HCT116 (cell line): ENCODE measurements around the gene FAM234A. TPM values are rescaled to one million over a fixed set of nuclear protein-coding genes. Genes with fewer than 3 reads are reported as not detected.

Source experiments
- ATAC-seq: fragments of 200-7000 bp; cut with Tn5 transposase; 2 replicates; pipeline ENCODE4 v1.9.1; 2020; ENCODE audit warnings: mild to moderate bottlenecking, moderate library complexity
- BruUV-seq: library from RNA; stranded (reverse); fragments of 400-500 nt; replicated peaks from 2 replicates; lab custom pipeline; 2021; lab: Mats Ljungman, UMichigan
- CTCF ChIA-PET: fragments of 300-600 bp; sonication (Branson Sonifier 250); formaldehyde crosslinking; loops from one replicate; lab custom pipeline; 2021; ENCODE audit warnings: antibody characterized with exemption; lab: Charles Lee
- POLR2A ChIA-PET: fragments of 300-600, 350-600 bp; sonication (Branson Sonifier 250); formaldehyde crosslinking; loops from one replicate; lab custom pipeline; 2021; ENCODE audit warnings: antibody characterized with exemption; lab: Charles Lee
- RAD21 ChIA-PET, 2 experiments: fragments of 300-600 bp; sonication (Branson Sonifier 250); formaldehyde crosslinking; loops; one replicate each; lab custom pipeline; 2023; ENCODE audit warnings: low total read pairs in 2 of 2; ENCODE audit not compliant: uncharacterized antibody in 2 of 2, unreplicated experiment in 2 of 2, low non-redundant PET in 1 of 2; lab: Charles Lee
- DNase-seq: peaks from one replicate; pipeline ENCODE4 v3.0.0-alpha.2; 2010; ENCODE audit warnings: low read depth, low spot score
- H2AFZ ChIP-seq: fragments of 200-600 bp; shearing (Covaris generic), sonication (generic); 2 replicates; pipeline ENCODE4 v1.6.1; 2017; ENCODE audit warnings: low read depth, mixed run types, mixed read lengths, antibody characterized with exemption, low read length; ENCODE audit not compliant: poor library complexity, severe bottlenecking
- H3K27ac ChIP-seq: 2 replicates; pipeline ENCODE4 v1.5.1; 2012; ENCODE audit warnings: low read depth, low read length
- H3K27me3 ChIP-seq: fragments of 200-600 bp; sonication (generic); 2 replicates; pipeline ENCODE4 v1.6.1; 2016; ENCODE audit warnings: mixed run types, low read length, mixed read lengths; ENCODE audit not compliant: insufficient read depth
- H3K36me3 ChIP-seq, 2 experiments: fragments of 200-500 bp in 1 of 2; fragments of 200-600 bp in 1 of 2; sonication (Bioruptor generic) in 1 of 2; sonication (generic) in 1 of 2; 2 replicates each; pipeline versions ENCODE4 v1.5.1 to v1.6.1; 2014 to 2016; ENCODE audit warnings: low read length in 2 of 2, inconsistent platforms in 1 of 2, mixed read lengths in 1 of 2, mixed run types in 1 of 2; ENCODE audit not compliant: insufficient read depth in 2 of 2, control insufficient read depth in 1 of 2
- H3K4me1 ChIP-seq, 2 experiments: fragments of 200-600 bp in 1 of 2; sonication (generic) in 1 of 2; 2 replicates each; pipeline versions ENCODE4 v1.5.1 to v1.6.1; 2012 to 2017; ENCODE audit warnings: low read length in 2 of 2, inconsistent platforms in 1 of 2, mild to moderate bottlenecking in 1 of 2, mixed read lengths in 1 of 2, mixed run types in 1 of 2, moderate library complexity in 1 of 2; ENCODE audit not compliant: insufficient read depth in 2 of 2, control insufficient read depth in 1 of 2
- H3K4me2 ChIP-seq: fragments of 200-600 bp; sonication (generic); 2 replicates; pipeline ENCODE4 v1.6.1; 2017; ENCODE audit warnings: mixed run types, low read length, mixed read lengths
- H3K4me3 ChIP-seq, 2 experiments: fragments of 200-600 bp in 1 of 2; sonication (generic) in 1 of 2; replicated peaks in 1 of 2; 2 replicates each; pipeline ENCODE4 v1.5.1; 2011 to 2016; ENCODE audit warnings: low read length in 2 of 2, control low read depth in 1 of 2, low read depth in 1 of 2, mild to moderate bottlenecking in 1 of 2, mixed read lengths in 1 of 2, mixed run types in 1 of 2
- H3K79me2 ChIP-seq: fragments of 200-600 bp; sonication (generic); 2 replicates; pipeline ENCODE4 v1.6.1; 2017; ENCODE audit warnings: mild to moderate bottlenecking, mixed run types, low read length, moderate library complexity, mixed read lengths; ENCODE audit not compliant: insufficient read depth
- H3K9ac ChIP-seq: fragments of 200-600 bp; sonication (generic); 2 replicates; pipeline ENCODE4 v1.6.1; 2016; ENCODE audit warnings: low read length, mixed read lengths
- H3K9me2 ChIP-seq: fragments of 200-600 bp; sonication (generic), shearing (Covaris generic); 2 replicates; pipeline ENCODE4 v1.6.1; 2017; ENCODE audit warnings: mixed run types, mild to moderate bottlenecking, moderate library complexity; ENCODE audit not compliant: insufficient read depth
- H3K9me3 ChIP-seq, 2 experiments: fragments of 200-500 bp in 1 of 2; fragments of 200-600 bp in 1 of 2; sonication (Bioruptor generic) in 1 of 2; sonication (generic) in 1 of 2; 2 replicates each; pipeline ENCODE4 v1.6.1; 2014 to 2017; ENCODE audit warnings: low read length in 2 of 2, mixed read lengths in 2 of 2, inconsistent platforms in 1 of 2, low read depth in 1 of 2, mild to moderate bottlenecking in 1 of 2, mixed run types in 1 of 2, moderate library complexity in 1 of 2; ENCODE audit not compliant: control insufficient read depth in 1 of 2, insufficient read depth in 1 of 2
- H4K20me1 ChIP-seq: fragments of 200-600 bp; sonication (generic), shearing (Covaris generic); 2 replicates; pipeline ENCODE4 v1.6.1; 2017; ENCODE audit warnings: mixed run types, mild to moderate bottlenecking, moderate library complexity; ENCODE audit not compliant: insufficient read depth
- CBX3 ChIP-seq: IDR thresholded peaks from 2 replicates; pipeline ENCODE4 v1.6.1; 2012; ENCODE audit warnings: low read depth
- CTCF ChIP-seq, 3 experiments: fragments of 200-600 bp in 1 of 3; sonication (generic) in 1 of 3; IDR thresholded peaks in 2 of 3; conservative IDR thresholded peaks in 1 of 3; 2 replicates each; pipeline ENCODE4 v1.5.1; 2012 to 2017; ENCODE audit warnings: low read depth in 2 of 3, low read length in 2 of 3, antibody characterized with exemption in 1 of 3, borderline replicate concordance in 1 of 3, control low read depth in 1 of 3, mild to moderate bottlenecking in 1 of 3, mixed read lengths in 1 of 3, mixed run types in 1 of 3, moderate library complexity in 1 of 3; ENCODE audit not compliant: insufficient read depth in 1 of 3
- EGR1 ChIP-seq: IDR thresholded peaks from 2 replicates; pipeline ENCODE4 v1.6.1; 2012; ENCODE audit warnings: low read depth
- ELF1 ChIP-seq: IDR thresholded peaks from 2 replicates; pipeline ENCODE4 v1.6.1; 2012; ENCODE audit warnings: low read depth, borderline replicate concordance
- EZH2 ChIP-seq: fragments of 200-600 bp; sonication (generic); IDR thresholded peaks from 2 replicates; pipeline ENCODE4 v1.6.1; 2017; ENCODE audit warnings: antibody characterized with exemption, mixed run types
- EZH2phosphoT487 ChIP-seq: fragments of 200-600 bp; IDR thresholded peaks from 2 replicates; pipeline ENCODE4 v1.6.1; 2018; ENCODE audit warnings: antibody characterized with exemption, borderline replicate concordance
- FOSL1 ChIP-seq: IDR thresholded peaks from 2 replicates; pipeline ENCODE4 v1.6.1; 2012; ENCODE audit warnings: low read depth
- JUND ChIP-seq: IDR thresholded peaks from 2 replicates; pipeline ENCODE4 v1.6.1; 2012
- POLR2A ChIP-seq: IDR thresholded peaks from 2 replicates; pipeline ENCODE4 v1.7.0; 2011; ENCODE audit warnings: borderline replicate concordance; ENCODE audit not compliant: insufficient read depth, insufficient read length; ENCODE audit errors: extremely low read depth
- POLR2AphosphoS5 ChIP-seq: IDR thresholded peaks from 2 replicates; pipeline ENCODE4 v1.6.1; 2011; ENCODE audit warnings: mild to moderate bottlenecking, low read depth, low read length, moderate library complexity
- RAD21 ChIP-seq: IDR thresholded peaks from 2 replicates; pipeline ENCODE4 v1.6.1; 2012; ENCODE audit warnings: low read depth, mild to moderate bottlenecking
- REST ChIP-seq: IDR thresholded peaks from 2 replicates; pipeline ENCODE4 v1.6.1; 2012; ENCODE audit warnings: low read depth
- SRF ChIP-seq: IDR thresholded peaks from 2 replicates; pipeline ENCODE4 v1.6.1; 2012; ENCODE audit warnings: low read depth
- TCF7L2 ChIP-seq: IDR thresholded peaks from 2 replicates; pipeline ENCODE4 v1.7.0; 2011; ENCODE audit warnings: borderline replicate concordance, inconsistent platforms; ENCODE audit not compliant: insufficient read depth, insufficient read length; ENCODE audit errors: extremely low read depth
- YY1 ChIP-seq: IDR thresholded peaks from 2 replicates; pipeline ENCODE4 v1.6.1; 2011; ENCODE audit warnings: low read length, low read depth, moderate library complexity, mild to moderate bottlenecking; ENCODE audit not compliant: insufficient replicate concordance; ENCODE audit errors: extremely low read depth
- ZBTB33 ChIP-seq: IDR thresholded peaks from 2 replicates; pipeline ENCODE4 v1.6.1; 2011; ENCODE audit warnings: mild to moderate bottlenecking, low read length, moderate library complexity; ENCODE audit not compliant: insufficient replicate concordance; ENCODE audit errors: extremely low read depth
- ZFX ChIP-seq: fragments of 450-650 bp; IDR thresholded peaks from 2 replicates; pipeline ENCODE4 v1.6.1; 2017
- ZNF274 ChIP-seq: fragments of 200-500 bp; sonication (Bioruptor generic); IDR thresholded peaks from 2 replicates; pipeline ENCODE4 v1.6.1; 2014; ENCODE audit warnings: mild to moderate bottlenecking, low read depth, low read length, inconsistent platforms
- intact Hi-C: fragments of 100-400 bp; cut with micrococcal nuclease; formaldehyde crosslinking; loops from 2 replicates; pipeline ENCODE4 v1.10.0; 2022
- total RNA-seq: library from RNA; stranded (reverse); gene quantifications from one replicate; pipeline ENCODE4 v1.2.1, GENCODE V29; 2021; ENCODE audit not compliant: unreplicated experiment

FAM234A gene
- total RNA-seq, 1 experiment from 2014 or later = 36.4 TPM

GRCh38 chr16:281660-282255, 47.1 kb downstream of the FAM234A start:
- Histone ChIP-seq H3K9me2 (no peaks in the 10 kb centered on the region), H4K20me1 (no peaks in the 10 kb centered on the region), H3K27me3 (no peaks in the 10 kb centered on the region), H2AFZ (no peak overlapping the region), H3K9me3 (no peaks in the 10 kb centered on the region), H3K27ac (no peak overlapping the region), H3K4me3 (no peak overlapping the region), H3K9ac (no peak overlapping the region), H3K79me2 (no peaks in the 10 kb centered on the region), H3K36me3 (no peaks in the 10 kb centered on the region), H3K4me2 (no peak overlapping the region), H3K4me1 (no peaks in the 10 kb centered on the region)
- ATAC-seq (no peak), DNase-seq (no peak)
- ChIA-PET POLR2A (no interaction called here), CTCF (no interaction called here), RAD21 (no interaction called here)
- BruUV-seq = no TSS peak
- TF ChIP-seq EGR1 = no peak
- TF ChIP-seq REST = no peak
- TF ChIP-seq ZNF274 = no peak
- TF ChIP-seq CTCF (IDR thresholded peaks at IDR 0.05 in 2 of 3, conservative IDR thresholded peaks at IDR 0.05 in 1 of 3; ENCODE audit: borderline replicate concordance in 1 of 3, insufficient read depth in 1 of 3, low read depth in 2 of 3, low read length in 2 of 3) = no peak
- TF ChIP-seq TCF7L2 = no peak
- TF ChIP-seq SRF = no peak
- no peak for TF ChIP-seq EZH2phosphoT487
- no peak for TF ChIP-seq CBX3
- no peak for TF ChIP-seq ELF1
- TF ChIP-seq POLR2AphosphoS5 = no peak
- TF ChIP-seq ZFX = no peak
- TF ChIP-seq EZH2 = no peak
- TF ChIP-seq ZBTB33 = no peak
- no peak for TF ChIP-seq FOSL1
- TF ChIP-seq YY1 = no peak
- no peak for TF ChIP-seq POLR2A
- no peak for TF ChIP-seq JUND
- no peak for TF ChIP-seq RAD21
- intact Hi-C loops = no loop called here
